HEK293T (cell line): ENCODE measurements around the gene IDS.
"Not testable (repeated sequence)": the region's sequence is repeated elsewhere in the genome, so short reads cannot be mapped to it uniquely, and the experiment has no call there.

Experiments
- NFRKB ChIP-seq: fragments of 450-650 bp; IDR thresholded peaks from 2 replicates; pipeline ENCODE4 v1.6.1; 2016; ENCODE audit warnings: mild to moderate bottlenecking, moderate library complexity
- TARDBP ChIP-seq: fragments of 450-650 bp; IDR thresholded peaks from 2 replicates; pipeline ENCODE4 v1.6.1; 2016
- ZNF384 ChIP-seq: fragments of 450-650 bp; IDR thresholded peaks from 2 replicates; pipeline ENCODE4 v1.6.1; 2016

GRCh38 chrX:149549701-149550100, 44.6 kb upstream of the IDS start, which contains the start of gene HSFX3:
- TF ChIP-seq TARDBP, NFRKB, ZNF384: not testable (repeated sequence)
